ENCODE results near the gene SOCS2. TPM values are rescaled to one million over a fixed set of nuclear protein-coding genes. Genes with fewer than 3 reads are reported as not detected.
"Not testable (repeated sequence)": the region's sequence is repeated elsewhere in the genome, so short reads cannot be mapped to it uniquely, and the experiment has no call there.

The SOCS2 gene
- total RNA-seq, 1 experiment from 2014 or later: 27.1 TPM

GRCh38 chr12:93592641-93593406 lies 20.3 kb downstream of the SOCS2 start:
- no peak for DNase-seq (ENCODE audit: extremely low read depth, low read depth)

- no peak for DNase-seq (ENCODE audit: extremely low read depth, low read depth)
Measured at GRCh38 chr12:93593843-93594242, 21.4 kb downstream of the SOCS2 start.

GRCh38 chr12:93594766-93595311 lies 22.4 kb downstream of the SOCS2 start:
- DNase-seq (ENCODE audit: extremely low read depth, low read depth): no peak

GRCh38 chr12:93595351-93595750 lies 22.9 kb downstream of the SOCS2 start:
- DNase-seq (ENCODE audit: extremely low read depth, low read depth): no peak

DNA sequence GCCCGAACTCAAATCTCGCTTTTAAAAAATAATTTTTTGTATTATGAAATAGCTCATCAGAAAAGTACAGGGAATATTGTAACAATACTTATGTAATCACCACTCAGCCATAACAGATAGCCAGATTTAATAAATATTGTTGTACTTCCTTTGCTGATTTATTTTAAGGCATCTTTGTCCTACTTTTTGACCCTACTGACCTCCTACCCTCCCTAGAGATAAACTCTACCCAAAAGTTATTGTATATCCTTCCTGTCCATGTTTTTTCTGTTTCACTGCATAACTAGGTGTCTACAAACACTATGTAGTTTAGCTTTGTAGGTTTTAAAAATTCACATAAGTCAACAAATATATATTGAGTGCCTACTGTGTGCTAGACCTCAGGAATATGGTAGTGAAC lies 25.1 kb downstream of the SOCS2 start:
- no peak for DNase-seq (ENCODE audit: extremely low read depth, low read depth)

DNA sequence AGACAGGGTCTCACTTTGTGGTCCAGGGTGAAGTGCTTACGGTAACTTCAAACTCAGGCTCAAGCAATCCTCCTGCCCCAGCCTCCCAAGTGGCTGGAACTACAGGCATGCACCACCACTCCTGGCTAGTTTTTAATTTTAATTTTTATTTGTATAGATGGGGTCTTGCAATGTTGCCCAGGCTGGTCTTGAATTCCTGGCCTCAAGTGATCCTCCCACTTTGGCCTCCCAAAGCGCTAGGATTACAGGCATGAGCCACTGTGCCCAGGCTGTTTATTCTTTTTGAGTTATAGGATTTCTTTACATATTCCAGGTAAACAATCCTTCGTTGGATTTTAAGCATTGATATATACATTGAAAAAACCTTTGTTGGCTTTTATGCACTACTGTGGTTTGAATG lies 26.7 kb downstream of the SOCS2 start:
- no peak for DNase-seq (ENCODE audit: extremely low read depth, low read depth)

DNA sequence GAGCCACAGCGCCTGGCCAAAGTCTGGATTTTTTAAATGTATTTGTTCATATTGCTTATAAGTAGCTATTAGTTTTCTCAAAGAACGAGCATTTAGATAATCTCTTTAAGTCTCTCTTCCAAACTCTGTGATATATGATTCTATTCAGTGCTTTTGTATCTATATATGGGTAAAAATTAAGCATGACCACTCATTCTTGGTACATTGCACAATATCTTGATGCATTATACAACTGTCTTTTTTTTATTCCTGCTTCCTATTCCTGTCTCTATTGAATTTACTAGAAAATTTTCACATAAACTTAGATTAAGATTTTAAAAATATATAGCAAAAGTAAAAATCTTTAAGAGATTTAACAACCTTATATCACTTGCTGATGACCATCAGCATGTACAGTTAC lies 29.1 kb downstream of the SOCS2 start:
- DNase-seq (ENCODE audit: extremely low read depth, low read depth): no peak

GRCh38 chr12:93602897-93603668 lies 30.6 kb downstream of the SOCS2 start:
- DNase-seq (ENCODE audit: extremely low read depth, low read depth): no peak

DNA sequence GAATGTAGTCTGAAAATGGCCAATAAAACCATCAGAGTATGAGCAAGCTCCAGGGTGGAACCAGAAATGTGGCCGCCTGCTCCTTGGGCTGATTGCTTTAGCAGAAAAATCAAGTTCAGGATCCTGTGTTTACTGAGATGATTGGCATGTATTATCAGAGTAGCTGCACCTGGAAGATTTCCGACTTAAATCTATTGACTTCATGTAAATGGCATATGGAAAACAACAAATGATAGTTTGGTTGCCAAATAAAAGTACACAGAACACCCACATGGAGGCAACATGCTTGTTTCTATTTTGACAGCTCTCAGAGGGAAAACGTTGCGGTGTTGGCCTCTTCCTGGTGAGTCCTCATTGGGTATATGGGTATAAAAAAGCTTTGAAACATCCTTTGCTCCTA lies 31.3 kb downstream of the SOCS2 start:
- DNase-seq (ENCODE audit: extremely low read depth, low read depth): no peak

- DNase-seq (ENCODE audit: extremely low read depth, low read depth): no peak
Measured at GRCh38 chr12:93608313-93608712, 35.8 kb downstream of the SOCS2 start.

- DNase-seq (ENCODE audit: extremely low read depth, low read depth): no peak
Measured at GRCh38 chr12:93609281-93610192, 37.1 kb downstream of the SOCS2 start.

- no peak for DNase-seq (ENCODE audit: extremely low read depth, low read depth)
Measured at GRCh38 chr12:93612776-93613175, 40.3 kb downstream of the SOCS2 start.

GRCh38 chr12:93614917-93615596 lies 42.6 kb downstream of the SOCS2 start:
- DNase-seq (ENCODE audit: extremely low read depth, low read depth): no peak

GRCh38 chr12:93616584-93617101 lies 44.2 kb downstream of the SOCS2 start:
- DNase-seq (ENCODE audit: extremely low read depth, low read depth): no peak

- no peak for DNase-seq (ENCODE audit: extremely low read depth, low read depth)
Measured at GRCh38 chr12:93618891-93619410, 46.5 kb downstream of the SOCS2 start.

- DNase-seq (ENCODE audit: extremely low read depth, low read depth): no peak
Measured at GRCh38 chr12:93621986-93622385, 49.5 kb downstream of the SOCS2 start.

DNA sequence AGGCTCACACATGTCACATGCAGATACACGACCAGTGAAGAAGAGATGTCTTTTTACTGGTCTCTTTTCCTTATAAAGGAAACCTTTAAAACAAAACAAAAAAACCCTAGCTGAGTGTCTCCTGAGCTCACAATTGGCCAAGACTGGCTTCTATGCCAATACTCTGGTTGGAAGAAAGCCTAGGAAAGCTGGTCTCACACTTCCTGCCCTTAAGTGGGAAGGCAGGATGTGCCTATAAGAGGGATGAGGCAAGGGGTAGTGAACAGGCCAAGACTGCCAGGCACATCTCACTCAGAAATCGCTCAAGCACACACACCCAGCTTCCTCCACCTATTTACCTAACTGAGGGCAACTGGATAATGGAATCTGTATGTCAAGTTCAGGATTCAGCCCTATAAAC lies 50.0 kb downstream of the SOCS2 start:
- no peak for DNase-seq (ENCODE audit: extremely low read depth, low read depth)

GRCh38 chr12:93624595-93625294 lies 52.3 kb downstream of the SOCS2 start:
- peak; percentile 95 for DNase-seq (ENCODE audit: extremely low read depth, low read depth)

DNA sequence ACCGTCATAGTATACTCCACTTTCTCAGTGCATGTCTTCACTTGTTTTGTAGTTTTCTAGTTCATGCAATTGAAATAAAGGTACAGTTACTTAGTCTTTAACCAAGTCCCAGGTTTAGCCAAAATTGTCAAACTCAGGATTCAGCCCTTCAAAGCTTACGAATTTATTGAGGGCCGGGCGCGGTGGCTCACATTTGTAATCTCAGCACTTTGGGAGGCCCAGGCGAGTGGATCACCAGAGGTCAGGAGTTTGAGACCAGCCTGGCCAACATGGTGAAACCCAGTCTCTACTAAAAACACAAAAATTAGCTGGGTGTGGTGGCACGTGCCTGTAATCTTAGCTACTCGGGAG lies 52.8 kb downstream of the SOCS2 start:
- not testable (repeated sequence) for DNase-seq (ENCODE audit: extremely low read depth, low read depth)

Measured in NCI-H460 (cell line).